GM12874 (cell line): ENCODE results near the gene CEBPZ.

ENCODE experiments used
- CTCF ChIP-seq: IDR thresholded peaks from 2 replicates; pipeline ENCODE4 v1.5.1; 2011; ENCODE audit warnings: low read depth, mild to moderate bottlenecking, control low read depth, low read length, moderate library complexity; ENCODE audit not compliant: insufficient read depth

Gene CEBPZ

DNA sequence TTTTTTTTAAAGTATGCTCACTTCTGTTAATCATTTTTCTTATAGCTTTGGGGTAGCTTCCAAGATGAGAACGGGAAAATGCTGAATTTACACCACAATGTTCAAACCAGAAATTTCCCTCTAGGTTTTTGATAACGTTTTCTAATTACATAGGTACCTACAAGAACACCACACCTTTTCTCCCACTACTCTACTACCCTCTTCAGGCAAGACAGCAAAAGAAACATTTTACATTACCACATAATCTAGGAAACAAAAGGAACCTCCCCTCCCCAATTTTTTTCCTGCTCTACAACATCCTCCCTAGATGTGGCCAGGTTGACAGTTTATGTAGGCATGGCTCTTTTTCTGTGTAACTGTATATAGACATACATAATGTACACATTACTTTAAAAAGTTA lies 32.4 kb upstream of the CEBPZ start:
- TF ChIP-seq CTCF, result no peak

GRCh38 chr2:37262522-37262921 lies 31.1 kb upstream of the CEBPZ start:
- TF ChIP-seq CTCF, result no peak

DNA sequence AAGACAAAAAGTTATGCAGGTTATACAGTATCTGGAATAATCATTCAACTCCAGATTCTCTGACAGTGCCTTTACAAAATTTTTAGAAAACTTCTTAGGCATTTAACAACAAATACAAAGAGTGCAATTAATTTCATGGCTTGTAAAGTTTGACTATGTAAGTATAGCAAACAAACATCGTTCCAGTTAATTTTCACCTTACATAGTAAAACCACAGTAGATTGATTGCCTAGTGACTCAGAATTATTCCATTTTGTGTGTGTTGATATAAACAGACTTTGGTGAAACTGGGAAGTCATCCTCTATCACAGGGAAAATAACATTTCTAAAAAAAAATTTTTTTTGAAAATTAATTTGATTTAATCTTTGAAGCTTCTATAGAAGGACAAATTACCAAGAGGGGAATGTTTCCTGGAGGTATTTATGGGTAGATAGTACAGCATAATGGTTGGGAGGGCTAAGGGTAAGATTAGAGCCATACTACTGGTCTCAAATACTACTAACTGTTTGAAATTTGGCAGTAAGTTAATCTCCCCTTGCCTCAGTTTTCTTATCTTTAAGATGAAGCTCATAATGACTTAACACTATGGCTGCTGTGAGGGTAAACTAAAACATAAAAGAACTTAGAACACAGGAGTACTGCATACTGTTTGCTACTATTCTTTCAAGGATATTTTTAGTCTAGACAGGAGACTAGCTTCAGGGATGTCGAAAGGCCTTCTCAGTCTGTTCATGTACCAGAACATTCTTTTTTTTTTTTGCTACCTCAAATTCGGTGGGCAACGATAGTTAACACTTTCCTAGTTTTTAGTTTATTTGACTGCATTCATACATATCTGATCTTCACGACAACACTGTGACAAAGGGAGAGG lies 19.7 kb upstream of the CEBPZ start:
- no peak for TF ChIP-seq CTCF

DNA sequence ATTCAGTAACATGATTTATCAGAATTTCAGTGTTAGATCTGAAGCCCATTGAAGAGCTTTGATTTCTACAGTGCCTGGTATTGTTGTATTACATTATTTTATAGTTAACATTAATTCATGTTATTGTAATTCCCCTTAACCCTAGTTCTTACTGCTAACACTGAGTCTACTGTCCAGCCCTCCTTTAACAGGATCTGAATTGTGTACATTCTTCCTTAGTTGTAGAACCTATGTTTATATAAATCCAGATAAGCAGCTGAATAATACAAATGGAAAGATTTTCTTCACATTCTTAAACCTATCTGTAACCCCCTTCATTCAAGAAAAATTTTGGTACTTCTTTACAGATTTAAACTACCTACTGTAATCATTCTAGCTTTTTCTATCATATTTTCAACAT lies 14.8 kb upstream of the CEBPZ start:
- TF ChIP-seq CTCF, result no peak

DNA sequence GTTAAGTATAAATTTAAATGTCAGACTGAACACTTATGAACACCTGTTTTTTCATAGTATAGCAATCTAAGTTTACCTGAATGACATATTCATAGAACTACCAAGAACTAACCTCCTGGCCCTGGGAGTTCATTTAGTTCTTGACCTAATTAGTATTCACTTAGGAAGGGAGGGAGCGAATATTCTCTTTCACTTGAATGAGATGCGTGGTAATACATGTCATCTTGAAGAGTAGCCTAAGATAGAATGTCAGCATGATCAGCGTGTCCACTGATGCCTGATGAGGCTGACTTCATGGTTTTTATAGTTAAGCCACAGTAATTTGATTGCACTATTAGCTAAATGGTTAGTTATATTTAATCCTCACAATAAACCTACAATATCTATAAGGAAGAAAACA lies 13.4 kb upstream of the CEBPZ start:
- TF ChIP-seq CTCF, result no peak

DNA sequence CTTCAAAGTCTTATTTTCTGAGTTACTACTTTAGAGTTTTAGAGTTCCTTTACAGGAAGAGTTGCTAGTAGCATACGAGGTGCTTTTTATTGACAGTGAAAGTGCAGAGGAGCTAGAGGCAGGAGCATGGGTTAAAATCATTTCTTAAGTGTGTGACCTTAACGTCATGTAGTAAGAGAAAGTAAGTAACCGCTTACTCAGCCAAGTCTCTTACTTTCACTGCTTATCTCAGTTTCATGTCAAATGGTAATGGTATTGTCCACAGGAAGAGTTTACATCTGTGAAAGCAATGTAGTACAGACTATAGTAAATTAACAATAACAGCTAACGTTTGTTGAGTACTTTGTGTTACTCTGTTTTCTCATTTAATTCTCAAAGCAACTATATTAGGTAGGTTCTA lies 12.6 kb upstream of the CEBPZ start:
- TF ChIP-seq CTCF, result no peak

DNA sequence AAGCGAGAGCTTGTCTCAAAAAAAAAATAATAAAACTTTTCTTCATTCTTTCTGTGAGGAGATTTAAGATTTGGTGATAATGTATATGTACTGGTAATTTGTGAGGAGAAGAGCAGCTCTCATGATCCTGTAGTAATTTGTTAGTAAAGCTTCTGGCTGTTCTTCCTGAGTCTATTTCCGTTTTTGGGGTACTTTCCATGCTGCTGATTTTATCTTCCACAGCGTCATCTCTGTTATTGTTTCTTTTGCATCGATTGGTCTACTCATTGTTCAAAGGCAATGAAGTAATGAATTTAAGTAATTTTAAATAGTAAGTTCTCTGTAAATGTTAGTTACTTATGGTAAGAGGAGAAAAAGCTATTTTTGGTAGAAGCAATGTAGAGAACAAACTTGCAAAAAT lies 12.0 kb upstream of the CEBPZ start:
- no peak for TF ChIP-seq CTCF
